Large intestine (tissue), 3 donors: ENCODE results near the gene CNPPD1. TPM values are rescaled to one million over a fixed set of nuclear protein-coding genes. Genes with fewer than 3 reads are reported as not detected.
A peak's percentile ranks its signal among the peaks of the same experiment; 100 is the strongest.

ENCODE experiments used
- DNase-seq, 2 donors: peaks; one replicate each; pipeline versions ENCODE4 v3.0.0 to v3.0.0-alpha.2; 2013
- H3K27ac ChIP-seq: one replicate; pipeline ENCODE4 v1.5.1; 2013; ENCODE audit warnings: low read length
- H3K27me3 ChIP-seq: 2 replicates; pipeline ENCODE4 v1.6.1; 2013; ENCODE audit warnings: low read length; ENCODE audit not compliant: control insufficient read depth, insufficient read depth
- H3K36me3 ChIP-seq: 2 replicates; pipeline ENCODE4 v1.6.1; 2013; ENCODE audit warnings: low read length; ENCODE audit not compliant: control insufficient read depth, insufficient read depth
- H3K4me1 ChIP-seq: one replicate; pipeline ENCODE4 v1.6.1; 2013; ENCODE audit warnings: low read length; ENCODE audit not compliant: control insufficient read depth, insufficient read depth
- H3K4me3 ChIP-seq: one replicate; pipeline ENCODE4 v1.5.1; 2013; ENCODE audit warnings: low read length
- H3K9me3 ChIP-seq: one replicate; pipeline ENCODE4 v1.6.1; 2013; ENCODE audit warnings: mild to moderate bottlenecking, low read depth, low read length, moderate library complexity; ENCODE audit not compliant: control insufficient read depth
- WGBS: methylation state at CpG from one replicate; pipeline ENCODE4 v1.1.5; 2013; ENCODE audit warnings: low lambda C conversion rate; ENCODE audit not compliant: insufficient coverage; 5-methylcytosine and 5-hydroxymethylcytosine counted together
- polyA plus RNA-seq: library from polyadenylated mRNA; unstranded; fragments of 120-200 nt; gene quantifications from one replicate; pipeline ENCODE4 v1.2.1, GENCODE V29; 2013

The CNPPD1 gene
- polyA plus RNA-seq, 1 donor: 56.2 TPM

DNA sequence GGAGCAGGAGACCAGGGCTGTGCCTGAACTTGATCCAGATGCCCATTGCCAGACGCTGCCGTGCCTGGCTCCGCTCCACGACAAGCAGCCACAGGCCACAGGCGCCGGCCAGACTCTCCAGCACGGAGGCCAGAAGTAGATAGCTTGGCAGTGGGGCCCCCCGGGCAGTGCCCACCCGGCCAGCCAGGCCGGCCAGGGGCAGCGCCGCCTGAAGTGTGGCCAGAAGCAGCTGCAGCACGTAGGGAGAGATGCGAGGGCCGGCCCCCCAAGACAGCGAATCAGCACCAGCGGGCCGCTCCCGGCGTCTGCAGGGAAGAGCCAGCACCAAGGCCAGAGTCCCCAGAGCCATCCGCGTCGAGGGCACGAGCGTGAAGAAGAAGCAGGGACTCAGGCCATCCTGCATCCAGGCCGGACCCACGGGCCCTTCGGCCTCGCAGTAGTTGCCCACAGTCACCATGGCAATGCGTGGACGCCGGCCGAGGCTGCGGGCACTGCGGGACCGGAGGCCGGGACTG lies 41.5 kb upstream of the CNPPD1 start:
- H3K4me1 ChIP-seq: peaks cover 16% of the 10 kb centered on the region
- no CpG with 5 or more reads among the region's 37 CpGs for WGBS
- no peaks in the 10 kb centered on the region for H3K27me3 ChIP-seq
- no peaks in the 10 kb centered on the region for H3K9me3 ChIP-seq
- H3K27ac ChIP-seq: peak overlapping the region; percentile 88
- peak overlapping the region; percentile 52 for H3K4me3 ChIP-seq
- DNase-seq: peak; percentile 51 to 72
- H3K36me3 ChIP-seq: peaks cover 61% of the 10 kb centered on the region

- no CpG with 5 or more reads among the region's 6 CpGs for WGBS
- Histone ChIP-seq H3K36me3 (peaks cover 59% of the 10 kb centered on the region), H3K27me3 (no peaks in the 10 kb centered on the region), H3K27ac (no peak overlapping the region), H3K4me1 (peaks cover 16% of the 10 kb centered on the region), H3K4me3 (no peak overlapping the region), H3K9me3 (no peaks in the 10 kb centered on the region)
- no peak for DNase-seq
Observed at GRCh38 chr2:219216535-219216915, 39.8 kb upstream of the CNPPD1 start.

DNA sequence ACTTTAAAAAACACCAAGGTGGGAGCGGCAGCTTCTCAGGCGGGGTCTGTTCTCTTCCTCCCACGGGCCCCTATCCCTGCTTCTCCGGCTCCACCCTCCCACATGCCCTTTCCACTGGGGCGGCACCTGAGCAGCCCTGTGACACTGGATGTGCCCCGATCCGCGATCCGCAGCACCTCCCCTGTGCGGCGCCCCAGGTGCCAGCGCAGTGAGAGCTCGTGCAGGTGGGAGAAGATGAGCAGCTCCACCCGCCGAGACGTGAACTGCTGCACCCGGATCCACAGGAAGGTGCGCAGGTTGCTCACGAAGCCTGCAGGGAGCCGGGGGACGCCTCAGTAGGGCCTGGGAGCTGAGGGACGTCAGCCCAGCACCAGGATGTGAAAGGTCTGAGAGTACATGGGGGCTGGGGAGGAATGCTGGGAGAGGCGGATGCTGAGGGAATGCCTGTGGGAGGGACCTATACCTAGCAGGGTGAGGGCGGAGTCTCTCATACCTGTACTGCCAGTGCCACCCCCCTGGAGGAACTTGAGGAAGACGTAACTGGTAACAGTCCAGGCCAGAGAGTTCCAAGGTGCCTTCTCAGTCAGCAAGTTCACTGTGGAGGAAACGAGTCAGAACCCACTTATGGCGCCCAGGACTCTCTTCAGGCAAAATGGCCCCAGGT lies 39.3 kb upstream of the CNPPD1 start:
- Histone ChIP-seq H3K4me1 (peaks cover 16% of the 10 kb centered on the region), H3K9me3 (no peaks in the 10 kb centered on the region), H3K36me3 (peaks cover 58% of the 10 kb centered on the region), H3K27me3 (no peaks in the 10 kb centered on the region), H3K4me3 (no peak overlapping the region), H3K27ac (no peak overlapping the region)
- no CpG with 5 or more reads among the region's 27 CpGs for WGBS
- DNase-seq: no peak

- peaks cover 59% of the 10 kb centered on the region for H3K36me3 ChIP-seq
- no CpG with 5 or more reads among the region's 6 CpGs for WGBS
- peaks cover 15% of the 10 kb centered on the region for H3K4me1 ChIP-seq
- DNase-seq: no peak
- no peak overlapping the region for H3K27ac ChIP-seq
- no peaks in the 10 kb centered on the region for H3K27me3 ChIP-seq
- H3K9me3 ChIP-seq: no peaks in the 10 kb centered on the region
- no peak overlapping the region for H3K4me3 ChIP-seq
Observed at GRCh38 chr2:219214786-219215185, 38.1 kb upstream of the CNPPD1 start.

DNA sequence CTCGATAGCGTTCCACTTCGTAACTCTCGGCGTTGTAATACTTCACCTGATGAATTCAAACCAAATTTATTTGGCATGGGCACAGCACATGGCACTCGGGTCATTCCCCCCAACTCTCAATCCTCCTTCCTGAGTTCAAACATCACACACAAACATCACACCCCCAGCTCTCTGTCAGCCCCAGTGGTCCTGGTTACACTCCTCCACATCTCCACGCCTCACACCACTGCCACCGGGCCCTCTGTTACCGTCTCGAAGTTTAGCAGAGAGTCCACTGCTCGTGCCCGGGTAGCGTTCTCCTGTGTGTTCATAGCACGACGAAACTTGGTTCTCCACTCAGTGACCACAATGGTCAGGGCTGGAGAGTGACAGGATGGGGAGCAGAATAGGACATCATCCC lies 37.4 kb upstream of the CNPPD1 start:
- no peak for DNase-seq
- peaks cover 63% of the 10 kb centered on the region for H3K36me3 ChIP-seq
- no CpG with 5 or more reads among the region's 15 CpGs for WGBS
- H3K9me3 ChIP-seq: no peaks in the 10 kb centered on the region
- H3K4me1 ChIP-seq: peaks cover 8% of the 10 kb centered on the region
- no peak overlapping the region for H3K4me3 ChIP-seq
- no peaks in the 10 kb centered on the region for H3K27me3 ChIP-seq
- H3K27ac ChIP-seq: no peak overlapping the region

DNA sequence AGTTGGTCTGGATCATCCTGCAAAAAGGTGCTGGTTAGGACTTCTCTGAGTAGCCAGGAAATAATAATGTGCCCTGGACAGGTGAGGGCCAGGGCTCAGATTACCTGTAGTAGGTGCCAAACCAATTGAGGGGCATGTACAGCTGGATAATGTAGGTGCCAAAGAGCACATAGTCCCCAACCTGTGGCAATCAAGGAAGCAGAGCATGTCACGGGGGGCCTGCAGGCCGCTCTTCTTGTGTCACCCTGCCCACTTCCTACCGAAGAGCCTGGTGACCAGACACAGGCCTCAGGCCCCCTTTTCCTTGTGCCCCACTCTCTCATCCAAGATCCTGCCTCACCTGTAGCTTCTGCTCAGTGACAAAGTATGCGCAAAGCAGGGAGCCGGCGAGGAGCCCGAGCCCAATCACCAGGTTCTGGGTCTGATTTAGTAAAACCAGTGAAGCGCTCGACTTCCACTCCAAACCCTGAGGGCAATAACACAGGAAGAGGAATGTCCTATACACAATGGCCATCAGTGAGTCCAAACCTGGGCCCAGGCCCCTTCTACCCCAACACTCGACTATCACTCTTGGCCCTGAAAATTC lies 36.9 kb upstream of the CNPPD1 start:
- peaks cover 3% of the 10 kb centered on the region for H3K4me1 ChIP-seq
- H3K4me3 ChIP-seq: no peak overlapping the region
- no peaks in the 10 kb centered on the region for H3K9me3 ChIP-seq
- H3K27me3 ChIP-seq: no peaks in the 10 kb centered on the region
- DNase-seq: no peak
- WGBS: 100% methylated on average over 3 of the region's 10 CpGs
- H3K36me3 ChIP-seq: peaks cover 68% of the 10 kb centered on the region
- H3K27ac ChIP-seq: no peak overlapping the region

- WGBS: 100% methylated on average over 3 of the region's 8 CpGs
- peaks cover 7% of the 10 kb centered on the region for H3K4me1 ChIP-seq
- H3K27me3 ChIP-seq: no peaks in the 10 kb centered on the region
- H3K9me3 ChIP-seq: no peaks in the 10 kb centered on the region
- peaks cover 74% of the 10 kb centered on the region for H3K36me3 ChIP-seq
- H3K27ac ChIP-seq: no peak overlapping the region
- H3K4me3 ChIP-seq: no peak overlapping the region
- no peak for DNase-seq
Observed at GRCh38 chr2:219213026-219213415, 36.3 kb upstream of the CNPPD1 start.

DNA sequence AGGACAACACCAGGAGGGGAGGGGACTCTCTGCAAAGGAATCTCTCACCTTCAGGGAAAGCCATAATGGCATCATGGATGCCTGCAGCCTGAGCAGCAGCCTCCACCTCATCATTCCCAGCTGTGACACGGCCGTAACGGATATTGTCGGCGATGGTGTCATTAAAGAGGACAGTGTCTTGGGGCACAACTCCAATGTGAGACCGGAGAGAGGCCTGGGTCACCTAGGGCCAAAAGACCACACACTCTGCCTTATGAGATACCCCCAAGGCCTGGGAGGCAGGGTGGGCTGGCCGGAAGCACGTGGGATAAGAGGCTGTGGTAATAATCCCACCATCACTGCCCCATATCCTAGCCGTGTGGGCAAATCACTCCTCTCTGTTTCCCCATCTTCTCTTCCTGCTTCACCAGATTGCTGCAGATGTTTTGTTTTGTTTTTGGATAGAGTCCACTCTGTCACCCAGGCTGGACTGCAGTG lies 34.2 kb upstream of the CNPPD1 start:
- Histone ChIP-seq H3K9me3 (no peaks in the 10 kb centered on the region), H3K4me1 (peaks cover 17% of the 10 kb centered on the region), H3K27me3 (no peaks in the 10 kb centered on the region), H3K4me3 (no peak overlapping the region), H3K27ac (no peak overlapping the region), H3K36me3 (peaks cover 75% of the 10 kb centered on the region)
- no CpG with 5 or more reads among the region's 9 CpGs for WGBS
- no peak for DNase-seq

DNA sequence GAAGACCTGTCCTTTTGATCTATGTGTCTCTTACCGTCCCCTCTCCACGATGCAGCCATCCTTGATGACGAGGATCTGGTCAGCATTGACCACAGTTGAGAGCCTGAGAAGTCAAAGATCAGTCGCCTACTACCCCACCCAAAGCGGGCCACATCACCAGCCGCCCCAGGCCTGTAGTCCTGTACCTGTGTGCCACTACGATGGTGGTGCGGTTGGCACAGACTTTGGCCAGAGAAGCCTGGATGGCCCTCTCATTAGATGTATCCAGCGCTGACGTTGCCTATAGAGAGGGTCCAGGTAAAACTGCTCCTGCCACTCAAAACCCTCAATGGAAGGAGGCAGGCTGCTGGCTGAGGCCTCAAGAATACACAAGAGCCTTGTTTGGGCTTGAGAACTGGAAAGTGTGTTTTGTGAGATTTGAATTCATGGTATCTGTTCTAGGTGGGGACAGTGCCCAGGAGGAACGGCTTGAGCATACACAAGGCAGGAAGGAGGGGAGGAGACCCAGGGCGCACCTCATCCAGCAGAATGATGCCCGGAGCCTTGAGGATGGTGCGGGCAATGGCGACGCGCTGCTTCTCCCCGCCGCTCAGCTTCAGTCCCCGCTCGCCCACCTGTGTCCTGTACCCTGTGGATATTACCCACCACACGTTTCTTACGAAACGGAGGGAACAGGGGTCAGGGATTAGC lies 33.6 kb upstream of the CNPPD1 start:
- H3K4me3 ChIP-seq: no peak overlapping the region
- no peaks in the 10 kb centered on the region for H3K9me3 ChIP-seq
- no peaks in the 10 kb centered on the region for H3K27me3 ChIP-seq
- no peak for DNase-seq
- H3K36me3 ChIP-seq: peaks cover 70% of the 10 kb centered on the region
- H3K4me1 ChIP-seq: peaks cover 19% of the 10 kb centered on the region
- WGBS: no CpG with 5 or more reads among the region's 24 CpGs
- no peak overlapping the region for H3K27ac ChIP-seq

GRCh38 chr2:219209236-219210195 lies 32.8 kb upstream of the CNPPD1 start:
- peaks cover 65% of the 10 kb centered on the region for H3K36me3 ChIP-seq
- WGBS: 87% methylated on average over 3 of the region's 18 CpGs
- H3K4me3 ChIP-seq: no peak overlapping the region
- H3K27ac ChIP-seq: no peak overlapping the region
- H3K27me3 ChIP-seq: no peaks in the 10 kb centered on the region
- H3K9me3 ChIP-seq: no peaks in the 10 kb centered on the region
- DNase-seq: no peak
- H3K4me1 ChIP-seq: peaks cover 19% of the 10 kb centered on the region
